Mesodermal cell (in vitro differentiated cells): ENCODE data around the gene KCNC3.
A peak's percentile ranks its signal among the peaks of the same experiment; 100 is the strongest.

ENCODE experiments used
- H3K27ac ChIP-seq: 2 replicates; pipeline ENCODE4 v1.7.0; 2013; ENCODE audit warnings: mild to moderate bottlenecking, low read depth, low read length, moderate library complexity; ENCODE audit not compliant: severe bottlenecking
- H3K36me3 ChIP-seq: 2 replicates; pipeline ENCODE4 v1.7.1; 2013; ENCODE audit warnings: mild to moderate bottlenecking, low read length, moderate library complexity; ENCODE audit not compliant: control insufficient read depth, insufficient read depth
- H3K4me1 ChIP-seq: one replicate; pipeline ENCODE4 v1.7.1; 2013; ENCODE audit warnings: mild to moderate bottlenecking, low read length; ENCODE audit not compliant: insufficient read depth, control insufficient read depth, poor library complexity, severe bottlenecking
- H3K4me3 ChIP-seq: 2 replicates; pipeline ENCODE4 v1.7.0; 2013; ENCODE audit warnings: low read length, control low read depth, mild to moderate bottlenecking; ENCODE audit not compliant: insufficient read depth, poor library complexity, severe bottlenecking; ENCODE audit errors: extremely low read depth
- H3K9me3 ChIP-seq: 2 replicates; pipeline ENCODE4 v1.7.1; 2013; ENCODE audit warnings: mild to moderate bottlenecking, low read length, moderate library complexity; ENCODE audit not compliant: control insufficient read depth
- WGBS, 2 experiments: methylation state at CpG; one replicate each; pipeline ENCODE4 v1.1.5; 2013; ENCODE audit warnings: missing lambda C conversion rate in 2 of 2; ENCODE audit not compliant: insufficient coverage in 2 of 2; 5-methylcytosine and 5-hydroxymethylcytosine counted together

The KCNC3 gene

DNA sequence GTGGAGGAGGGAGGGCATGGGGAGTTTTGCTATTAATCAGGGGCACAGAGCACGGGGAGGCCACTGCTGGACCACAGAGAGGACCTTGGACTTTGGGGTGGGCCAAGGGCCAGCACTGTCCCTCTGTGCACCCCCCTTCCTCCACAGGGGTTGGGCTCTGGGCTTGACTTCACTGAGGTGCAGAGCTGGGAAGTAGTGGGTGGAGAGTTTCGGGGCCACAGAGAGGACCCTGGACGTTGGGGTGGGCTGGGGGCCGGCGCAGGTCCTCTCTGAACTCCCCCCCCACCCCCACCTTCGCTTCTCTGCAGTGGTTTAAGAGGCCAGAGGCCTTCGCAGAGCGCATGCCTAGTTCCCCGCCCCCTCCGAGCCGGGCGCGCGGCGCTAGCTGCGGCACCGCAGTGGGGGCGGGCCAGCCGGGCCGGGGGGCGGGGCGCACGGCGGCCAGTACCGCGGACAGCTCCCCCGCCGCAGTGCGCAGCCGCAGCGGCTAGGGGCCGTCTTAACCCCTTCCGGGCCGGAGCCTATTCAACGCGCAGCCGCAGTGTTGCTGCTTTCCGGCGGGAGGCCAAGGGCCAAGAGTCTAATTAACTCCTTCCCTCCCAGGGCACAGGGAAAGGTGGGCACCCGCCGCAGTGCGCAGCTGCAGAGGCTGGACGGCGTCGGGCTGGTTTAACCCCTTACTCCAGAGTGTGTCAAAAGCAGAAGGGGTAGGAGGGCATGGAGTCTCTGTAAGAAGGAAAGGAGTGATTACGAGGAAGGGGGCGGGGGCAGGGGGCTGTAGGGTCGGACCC is 3.7 kb downstream of the KCNC3 start:
- peaks cover 2% of the 10 kb centered on the region for H3K4me1 ChIP-seq
- peak overlapping the region; percentile 8 for H3K4me3 ChIP-seq
- peaks cover 7% of the 10 kb centered on the region for H3K9me3 ChIP-seq
- no peaks in the 10 kb centered on the region for H3K36me3 ChIP-seq
- 14 to 23% methylated on average over 39 to 40 of the region's 48 CpGs for WGBS, 2 experiments
- no peak overlapping the region for H3K27ac ChIP-seq

DNA sequence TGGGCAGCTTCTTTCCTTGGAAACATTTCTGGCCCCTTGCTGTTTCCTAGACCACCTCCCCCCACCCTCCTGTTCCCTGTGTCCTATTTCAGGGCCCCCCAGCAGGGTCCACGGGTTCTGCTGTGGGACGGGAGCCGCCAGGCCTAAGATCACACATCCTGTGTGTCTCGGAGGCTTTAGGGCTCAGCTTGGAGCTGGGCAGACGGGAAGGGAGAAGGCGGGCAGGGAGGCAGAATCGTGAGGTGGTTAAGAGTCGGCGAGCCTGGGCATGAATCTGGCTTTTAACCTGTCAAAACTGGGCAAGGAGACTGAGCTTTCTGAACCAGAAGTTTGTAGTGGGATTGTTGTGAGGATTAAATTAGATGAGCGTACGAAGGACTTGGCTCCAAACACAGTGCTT is 4.8 kb downstream of the KCNC3 start:
- Histone ChIP-seq H3K9me3 (no peaks in the 10 kb centered on the region), H3K4me1 (peaks cover 2% of the 10 kb centered on the region), H3K36me3 (no peaks in the 10 kb centered on the region), H3K27ac (no peak overlapping the region), H3K4me3 (no peak overlapping the region)
- WGBS, 2 experiments = 82 to 84% methylated on average over 10 to 11 of the region's 11 CpGs

DNA sequence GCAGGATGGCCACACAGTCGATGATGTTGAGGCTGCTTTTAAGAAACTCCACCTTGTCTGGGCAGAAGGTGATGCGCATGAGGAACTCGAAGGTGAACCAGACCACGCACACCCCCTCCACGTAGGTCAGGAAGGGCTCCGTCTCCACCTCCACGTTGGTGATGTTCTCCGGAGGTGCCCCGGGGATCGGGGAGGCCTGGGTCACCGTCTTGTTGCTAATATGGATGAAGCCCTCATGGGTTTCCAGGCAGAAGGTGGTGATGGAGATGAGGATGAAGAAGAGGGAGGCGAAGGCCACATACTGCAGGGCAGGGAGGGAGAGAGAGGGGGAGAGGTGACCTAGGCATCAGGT is 5.4 kb downstream of the KCNC3 start:
- Histone ChIP-seq H3K4me3 (no peak overlapping the region), H3K36me3 (no peaks in the 10 kb centered on the region), H3K4me1 (peaks cover 2% of the 10 kb centered on the region), H3K9me3 (no peaks in the 10 kb centered on the region), H3K27ac (no peak overlapping the region)
- WGBS, 2 experiments = 95 to 96% methylated on average over 11 of the region's 12 CpGs

DNA sequence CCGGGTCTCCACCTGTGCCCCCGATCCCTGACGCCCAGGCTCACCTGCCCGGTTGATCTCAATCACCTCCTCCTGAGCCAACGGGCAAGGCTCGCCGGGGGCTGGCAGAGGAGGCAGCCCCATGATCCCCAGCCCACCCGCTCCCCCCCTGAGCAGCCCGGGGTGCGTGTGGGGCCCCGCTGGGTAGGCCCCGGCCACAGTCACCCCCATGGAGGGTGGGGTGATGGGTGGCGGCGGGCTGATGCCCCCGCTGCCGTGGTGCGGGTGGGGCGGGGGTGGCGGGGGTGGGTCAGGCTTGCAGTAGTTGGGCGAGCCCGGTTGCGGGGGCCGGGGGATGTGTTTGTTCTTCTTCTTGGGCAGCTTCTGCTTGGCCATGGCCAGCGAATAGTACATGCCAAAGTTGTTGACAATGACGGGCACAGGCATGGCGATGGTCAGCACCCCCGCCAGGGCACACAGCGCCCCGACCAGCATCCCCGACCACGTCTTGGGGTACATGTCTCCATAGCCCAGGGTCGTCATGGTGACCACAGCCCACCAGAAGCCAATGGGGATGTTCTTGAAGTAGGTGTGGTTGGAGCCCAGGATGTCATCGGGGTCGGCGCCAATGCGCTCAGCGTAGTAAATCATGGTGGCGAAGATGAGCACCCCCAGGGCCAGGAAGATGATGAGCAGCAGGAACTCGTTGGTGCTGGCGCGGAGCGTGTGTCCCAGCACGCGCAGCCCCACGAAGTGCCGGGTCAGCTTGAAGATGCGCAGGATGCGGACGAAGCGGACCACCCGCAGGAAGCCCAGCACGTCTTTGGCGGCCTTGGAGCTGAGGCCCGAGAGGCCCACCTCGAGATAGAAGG is 6.0 kb downstream of the KCNC3 start:
- 93 to 98% methylated on average over 31 to 48 of the region's 55 CpGs for WGBS, 2 experiments
- Histone ChIP-seq H3K27ac (no peak overlapping the region), H3K36me3 (no peaks in the 10 kb centered on the region), H3K4me1 (peaks cover 2% of the 10 kb centered on the region), H3K4me3 (no peak overlapping the region), H3K9me3 (no peaks in the 10 kb centered on the region)

DNA sequence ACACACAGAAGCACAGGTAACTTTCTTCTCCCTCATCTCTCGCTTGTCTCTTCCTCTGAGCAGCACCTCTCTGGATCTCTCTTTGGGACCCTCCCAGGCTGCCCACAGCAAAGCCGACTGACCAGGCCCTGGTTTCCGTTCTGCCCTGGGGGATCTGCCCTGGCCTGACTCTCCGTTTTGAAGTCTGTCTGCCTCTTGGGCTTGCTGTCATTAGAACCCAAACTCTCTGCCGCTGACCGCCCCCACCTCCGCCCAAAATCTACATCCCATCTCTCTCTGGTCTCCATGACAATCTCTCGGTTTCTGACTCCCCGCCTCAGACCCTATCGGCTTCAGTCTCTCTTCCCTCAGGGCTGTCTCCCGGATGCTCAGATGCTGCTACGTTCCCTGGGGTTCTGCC is 6.9 kb downstream of the KCNC3 start:
- Histone ChIP-seq H3K9me3 (no peaks in the 10 kb centered on the region), H3K4me3 (no peak overlapping the region), H3K4me1 (peaks cover 2% of the 10 kb centered on the region), H3K36me3 (no peaks in the 10 kb centered on the region), H3K27ac (no peak overlapping the region)
- 79 to 91% methylated on average over 11 to 12 of the region's 12 CpGs for WGBS, 2 experiments

DNA sequence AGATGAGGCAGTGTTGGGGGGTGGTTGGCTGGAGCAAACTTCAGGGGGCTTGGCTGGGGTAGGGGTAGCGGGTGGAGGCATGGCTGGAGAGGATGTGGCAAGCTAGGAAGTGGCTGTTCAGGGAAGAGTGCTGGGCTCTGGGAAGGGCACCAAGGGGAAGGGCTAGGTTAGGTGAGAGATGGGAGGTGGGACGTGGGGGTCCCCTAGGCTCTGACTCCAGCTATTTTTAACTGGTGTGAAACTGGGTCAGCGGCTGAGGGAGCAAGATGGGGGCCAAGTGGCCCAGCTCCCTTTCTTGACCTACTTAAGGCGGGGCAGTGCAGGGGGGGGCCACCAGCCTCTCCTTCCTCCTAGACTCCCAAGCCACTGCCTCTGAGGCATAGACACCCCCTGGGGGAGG is 7.3 kb downstream of the KCNC3 start:
- H3K9me3 ChIP-seq = no peaks in the 10 kb centered on the region
- H3K36me3 ChIP-seq = no peaks in the 10 kb centered on the region
- 85 to 86% methylated on average over 2 to 4 of the region's 4 CpGs for WGBS, 2 experiments
- H3K4me1 ChIP-seq = peaks cover 2% of the 10 kb centered on the region
- no peak overlapping the region for H3K4me3 ChIP-seq
- H3K27ac ChIP-seq = no peak overlapping the region

DNA sequence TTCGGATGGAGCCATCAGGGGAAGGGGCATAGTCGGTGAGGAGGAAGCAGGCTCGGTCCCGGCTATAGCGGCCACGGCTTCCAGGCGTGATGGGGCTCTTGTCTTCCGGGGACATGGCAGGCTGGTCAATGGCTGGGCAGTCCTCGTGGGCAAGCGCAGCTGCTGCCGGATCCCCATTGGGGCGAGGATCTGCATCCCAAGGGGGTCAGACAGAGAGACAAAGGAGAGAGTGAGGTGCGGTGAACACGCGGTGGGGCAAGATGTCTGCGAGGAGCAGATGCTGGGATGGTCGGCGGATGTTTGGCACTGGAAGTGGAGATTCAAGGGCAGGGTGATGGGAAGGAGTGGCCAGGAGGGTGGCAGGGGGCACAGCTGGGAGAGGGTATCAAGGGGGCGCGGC is 8.6 kb downstream of the KCNC3 start:
- Histone ChIP-seq H3K27ac (no peak overlapping the region), H3K36me3 (no peaks in the 10 kb centered on the region), H3K4me3 (no peak overlapping the region), H3K4me1 (no peaks in the 10 kb centered on the region), H3K9me3 (no peaks in the 10 kb centered on the region)
- WGBS, 2 experiments = 89 to 94% methylated on average over 13 to 18 of the region's 20 CpGs

DNA sequence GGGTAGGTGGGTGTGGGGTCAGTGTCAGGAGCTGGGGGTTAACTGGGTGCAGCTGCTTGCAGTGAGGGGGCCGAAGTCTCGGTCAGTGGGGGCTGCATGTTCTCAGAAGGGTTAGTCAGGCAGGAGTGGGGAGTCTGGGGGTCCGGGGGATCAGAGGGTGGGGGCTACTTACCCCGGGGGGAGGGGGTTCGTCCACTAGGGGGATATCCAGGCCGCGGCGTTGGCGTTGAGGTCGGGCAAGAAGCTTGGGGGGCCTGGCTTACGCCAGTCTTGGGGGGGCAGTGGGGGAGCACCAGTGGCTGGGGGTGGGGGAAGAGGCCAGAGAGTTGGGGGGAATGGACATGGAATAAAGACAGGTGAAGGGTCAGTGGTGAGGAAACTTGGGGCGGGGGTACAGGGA is 9.1 kb downstream of the KCNC3 start:
- no peaks in the 10 kb centered on the region for H3K4me1 ChIP-seq
- WGBS, 2 experiments = 80% methylated on average over 1 of the region's 12 CpGs; no CpG with 5 or more reads in 1 of the 2 experiments
- H3K9me3 ChIP-seq = no peaks in the 10 kb centered on the region
- H3K4me3 ChIP-seq = no peak overlapping the region
- no peak overlapping the region for H3K27ac ChIP-seq
- no peaks in the 10 kb centered on the region for H3K36me3 ChIP-seq

DNA sequence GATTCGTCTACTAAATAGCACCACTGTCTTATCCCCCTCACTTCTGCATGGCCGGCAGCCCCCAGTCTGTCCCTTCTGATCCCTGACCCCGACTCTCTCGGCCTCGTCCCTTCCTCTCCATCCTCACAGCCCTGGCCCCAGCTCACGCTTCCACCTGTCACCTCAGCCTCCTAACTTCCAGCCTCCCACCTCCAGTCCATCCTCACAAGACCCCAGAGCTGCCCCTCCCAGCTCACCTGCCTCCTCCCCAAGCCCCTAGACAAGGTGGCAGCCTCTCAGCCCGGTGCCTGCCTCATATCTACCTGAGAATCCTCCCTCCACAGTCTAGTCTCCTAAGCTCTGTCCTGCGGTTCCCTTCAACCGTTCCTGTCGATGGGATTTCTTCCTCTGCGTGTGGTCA is 10.0 kb downstream of the KCNC3 start:
- Histone ChIP-seq H3K36me3 (no peaks in the 10 kb centered on the region), H3K27ac (no peak overlapping the region), H3K4me3 (no peak overlapping the region), H3K9me3 (no peaks in the 10 kb centered on the region), H3K4me1 (no peaks in the 10 kb centered on the region)
- WGBS, 2 experiments = 90 to 91% methylated on average over 9 to 10 of the region's 11 CpGs

DNA sequence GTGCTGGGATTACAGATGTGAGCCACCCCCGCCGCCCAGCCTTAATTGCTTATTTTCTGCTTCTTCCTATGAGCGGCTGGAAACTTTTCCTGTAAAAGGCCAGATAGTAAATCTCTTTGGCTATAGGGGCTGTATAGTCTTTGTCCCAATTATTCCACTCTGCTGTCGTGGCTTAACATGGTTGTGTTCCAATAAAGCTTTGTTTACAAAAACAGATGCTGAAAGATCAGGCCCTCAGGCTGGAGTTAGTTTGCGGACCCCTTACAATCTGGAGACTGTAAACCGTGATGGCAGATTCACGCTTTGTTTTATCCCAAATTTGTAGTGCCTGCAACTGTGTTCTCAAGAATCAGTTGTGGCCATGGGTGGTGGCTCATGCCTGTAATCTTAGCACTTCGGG is 10.7 kb downstream of the KCNC3 start:
- H3K4me1 ChIP-seq = no peaks in the 10 kb centered on the region
- 84 to 85% methylated on average over 5 to 8 of the region's 8 CpGs for WGBS, 2 experiments
- H3K9me3 ChIP-seq = no peaks in the 10 kb centered on the region
- no peak overlapping the region for H3K4me3 ChIP-seq
- H3K36me3 ChIP-seq = no peaks in the 10 kb centered on the region
- H3K27ac ChIP-seq = no peak overlapping the region

DNA sequence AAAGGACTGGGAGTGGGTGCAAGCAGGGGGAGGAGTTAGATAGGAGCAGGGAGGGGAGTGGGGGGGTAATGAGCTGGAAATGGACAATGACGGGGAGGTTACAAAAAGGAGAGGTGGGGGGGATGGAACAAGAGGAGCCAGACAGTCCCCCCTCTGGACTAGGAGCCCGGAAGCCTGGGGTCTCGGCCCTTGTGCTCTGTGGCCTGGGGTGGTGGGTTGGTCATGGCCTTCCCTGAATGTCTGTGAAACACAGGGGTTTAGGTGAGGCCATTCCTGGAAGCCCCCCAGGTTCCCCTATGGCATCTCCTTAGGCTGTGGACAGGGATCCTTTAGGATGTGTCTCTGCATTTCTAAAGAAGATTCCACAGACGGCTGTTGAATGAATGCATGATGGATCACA is 12.1 kb downstream of the KCNC3 start:
- Histone ChIP-seq H3K27ac (no peak overlapping the region), H3K4me3 (no peak overlapping the region), H3K9me3 (no peaks in the 10 kb centered on the region), H3K4me1 (no peaks in the 10 kb centered on the region), H3K36me3 (no peaks in the 10 kb centered on the region)
- 69 to 71% methylated on average over 2 to 4 of the region's 4 CpGs for WGBS, 2 experiments
